ENCODE results near the gene NAT8L.

The NAT8L gene

GRCh38 chr4:2076908-2077536 lies 17.9 kb downstream of the NAT8L start:
- DNase-seq = no peak

DNA sequence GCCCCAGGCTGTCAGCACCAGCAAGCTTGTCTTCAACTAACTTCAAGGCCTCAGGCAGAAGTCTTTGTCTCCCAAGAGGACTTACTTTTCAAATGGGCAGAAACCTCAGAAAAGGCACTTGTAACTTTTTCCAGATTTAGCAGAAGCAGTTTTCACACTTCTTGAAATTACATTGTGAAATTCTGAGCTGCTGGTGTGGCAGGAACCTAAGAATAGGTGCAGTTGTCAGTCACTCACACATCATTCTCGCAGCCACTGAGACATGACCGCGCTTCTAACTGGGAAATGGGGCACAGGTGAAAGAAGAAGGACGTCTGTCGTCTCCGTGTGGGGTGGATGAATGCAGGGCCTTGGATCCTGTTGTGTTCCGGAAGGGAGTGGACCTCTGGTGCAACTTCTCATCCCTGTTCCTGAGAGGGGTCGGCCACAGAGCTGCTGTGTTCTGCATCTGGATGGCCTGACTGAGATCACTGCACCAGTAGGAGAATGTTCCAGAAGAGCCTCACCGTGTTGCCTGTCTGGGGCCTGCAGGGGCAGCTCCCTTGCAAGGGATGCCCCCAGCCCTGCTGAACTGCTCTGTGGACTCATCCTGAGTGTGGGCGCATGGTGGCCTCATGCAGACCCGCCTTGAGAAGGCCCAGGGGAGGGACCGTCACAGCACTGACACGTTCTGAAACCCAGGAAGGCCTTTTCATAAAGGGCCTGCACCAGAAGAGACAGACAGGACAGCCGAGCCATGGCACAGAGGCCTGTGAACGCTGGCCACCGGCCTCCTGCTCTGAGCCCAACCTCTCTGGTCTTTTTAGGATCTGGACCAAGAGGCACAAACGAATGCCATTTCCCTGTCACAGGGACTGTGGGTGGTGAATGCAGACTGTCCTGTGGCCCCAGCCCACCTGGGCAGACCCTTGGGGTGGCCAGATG lies 18.7 kb downstream of the NAT8L start:
- DNase-seq = no peak

- DNase-seq = no peak
These were observed 19.5 kb downstream of the NAT8L start for GRCh38 chr4:2078584-2078983.

GRCh38 chr4:2079006-2079405 lies 19.9 kb downstream of the NAT8L start:
- no peak for DNase-seq

- no peak for DNase-seq
These were observed 20.8 kb downstream of the NAT8L start for GRCh38 chr4:2079926-2080325.

DNA sequence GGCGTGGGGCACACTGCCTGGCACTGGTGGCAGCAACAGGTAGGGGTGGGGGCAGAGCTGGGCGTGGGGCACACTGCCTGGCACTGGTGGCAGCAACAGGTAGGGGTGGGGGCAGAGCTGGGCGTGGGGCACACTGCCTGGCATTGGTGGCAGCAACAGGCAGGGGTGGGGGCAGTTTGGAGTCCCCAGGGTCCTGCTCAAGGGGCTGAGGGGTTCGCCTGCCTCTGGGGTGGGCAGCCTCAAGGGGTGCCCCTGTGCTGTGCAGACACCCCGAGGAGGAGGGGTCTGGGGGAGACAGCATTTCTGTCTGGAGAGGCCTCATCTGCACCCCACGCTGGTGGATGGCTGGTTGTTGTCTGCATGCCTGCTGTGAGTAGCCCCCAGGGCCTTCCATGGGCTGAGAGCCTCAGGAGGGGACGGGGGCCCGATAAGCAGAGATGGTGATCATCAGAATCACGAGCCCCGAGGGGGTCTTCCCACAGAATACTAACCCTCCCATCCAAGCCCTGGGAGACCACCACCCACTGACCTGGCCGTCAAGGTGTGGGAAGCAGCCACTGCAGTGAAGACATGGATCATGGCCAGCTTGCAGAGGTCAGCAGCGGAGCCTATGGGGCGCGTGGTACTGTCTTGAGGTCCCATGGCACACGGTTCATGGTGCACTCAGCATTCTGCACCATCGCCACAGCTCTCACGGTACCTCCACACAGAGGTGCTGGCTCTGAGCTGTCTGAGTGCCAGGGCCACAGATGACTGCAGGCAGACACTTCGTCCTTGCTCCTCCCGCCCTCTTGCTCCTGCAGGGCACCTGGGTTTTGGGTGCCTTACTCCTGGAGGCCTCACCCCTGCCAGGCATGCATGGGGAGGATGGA lies 21.5 kb downstream of the NAT8L start:
- no peak for DNase-seq

DNA sequence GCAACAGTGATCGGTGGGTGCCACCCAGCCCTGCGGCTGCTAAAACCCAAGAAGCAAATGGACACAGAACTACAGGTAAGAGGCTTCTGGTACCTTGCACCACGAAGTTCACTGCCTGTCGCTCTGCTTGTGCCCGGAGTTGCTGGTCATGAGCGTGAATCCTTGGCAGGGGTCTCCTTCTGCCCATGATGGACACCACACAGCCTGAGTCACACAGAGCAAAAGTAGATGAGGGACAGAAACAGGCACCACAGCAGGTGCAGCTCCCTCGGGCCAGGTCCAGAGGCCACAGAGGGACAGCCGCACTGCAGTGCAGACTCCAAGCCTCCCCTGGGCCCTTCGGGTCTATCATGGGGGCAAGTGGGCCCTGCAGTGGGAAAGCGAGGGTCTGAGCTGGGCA lies 22.4 kb downstream of the NAT8L start:
- no peak for DNase-seq

DNA sequence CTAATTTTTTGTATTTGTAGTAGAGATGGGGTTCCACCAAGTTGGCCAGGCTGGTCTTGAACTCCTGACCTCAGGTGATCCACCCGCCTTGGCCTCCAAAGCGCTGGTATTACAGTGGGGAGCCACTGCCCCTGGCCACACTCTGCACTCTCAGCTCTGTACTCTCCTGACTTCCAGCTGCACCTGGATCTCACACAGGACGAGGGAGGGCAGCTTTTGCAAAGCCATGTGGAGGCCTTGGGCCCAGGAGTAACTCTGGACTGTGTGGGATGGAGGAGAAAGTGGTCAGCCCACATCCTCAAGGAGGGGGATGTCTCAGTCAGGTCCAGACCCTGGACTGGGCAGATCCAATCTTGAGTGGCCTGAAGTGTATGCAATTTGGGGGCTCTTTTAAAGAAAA lies 23.0 kb downstream of the NAT8L start:
- no peak for DNase-seq

- DNase-seq = no peak
These were observed 23.5 kb downstream of the NAT8L start for GRCh38 chr4:2082627-2083026.

- no peak for DNase-seq
These were observed 24.1 kb downstream of the NAT8L start for GRCh38 chr4:2083116-2083825.

DNA sequence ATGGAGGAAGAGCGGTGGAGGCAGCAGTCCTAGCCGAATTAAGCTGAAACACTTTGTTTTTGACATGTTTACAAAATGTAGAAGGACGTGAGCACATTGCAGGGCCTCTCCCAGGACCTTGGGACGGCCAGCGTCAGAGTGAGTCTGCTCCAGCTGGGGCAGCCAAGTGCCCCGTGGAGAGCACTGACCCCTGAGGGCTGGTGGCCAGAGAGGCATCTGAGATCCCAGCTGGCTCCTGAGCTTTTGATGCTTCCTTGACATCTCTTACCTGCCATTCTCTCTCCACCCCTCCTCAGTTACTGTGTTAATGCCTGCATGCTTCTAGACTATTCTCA lies 24.7 kb downstream of the NAT8L start:
- no peak for DNase-seq

DNA sequence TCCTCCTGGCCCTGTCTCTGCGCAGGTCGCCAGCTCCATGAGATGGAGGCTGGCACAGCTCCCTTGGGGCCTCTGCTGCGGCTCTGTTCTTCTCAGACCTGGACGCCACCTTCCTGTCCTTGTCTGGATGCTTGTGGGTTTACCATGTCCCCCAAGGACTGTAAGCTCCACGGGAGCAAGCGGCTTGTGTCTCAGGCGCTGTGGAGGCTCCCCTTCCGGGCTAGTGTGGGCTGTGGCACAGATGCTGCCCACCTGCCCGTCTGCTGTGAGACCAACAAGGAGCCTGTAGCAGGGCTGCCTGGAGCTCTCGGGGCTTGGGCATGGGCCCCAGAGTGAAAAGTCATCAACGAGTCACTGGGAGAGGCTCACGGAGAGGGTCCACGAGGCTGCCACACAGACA lies 25.2 kb downstream of the NAT8L start:
- DNase-seq = no peak

DNA sequence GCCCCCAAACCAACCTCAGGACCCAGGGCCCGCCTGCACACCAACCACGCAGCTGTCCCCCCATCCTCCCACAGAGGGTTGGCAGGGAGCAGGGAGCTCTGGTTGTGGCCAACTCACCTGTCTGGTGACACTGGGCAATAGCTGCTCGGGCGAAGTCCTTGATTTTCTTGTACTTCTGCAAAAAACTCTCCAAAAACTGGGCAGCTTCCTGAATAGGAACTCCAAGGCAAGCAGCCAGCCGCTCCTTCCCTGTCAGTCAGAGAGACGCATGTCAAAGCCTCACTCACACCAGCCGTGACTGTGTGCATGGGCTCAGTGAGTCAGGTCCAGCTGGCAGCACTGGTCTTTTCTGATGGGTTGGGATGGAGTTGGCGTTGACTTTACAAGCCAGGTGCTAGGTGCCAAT lies 26.4 kb downstream of the NAT8L start:
- DNase-seq = no peak

- no peak for DNase-seq
These were observed 28.0 kb downstream of the NAT8L start for GRCh38 chr4:2087170-2087569.

- no peak for DNase-seq
These were observed 30.1 kb downstream of the NAT8L start for GRCh38 chr4:2089222-2089621.

DNA sequence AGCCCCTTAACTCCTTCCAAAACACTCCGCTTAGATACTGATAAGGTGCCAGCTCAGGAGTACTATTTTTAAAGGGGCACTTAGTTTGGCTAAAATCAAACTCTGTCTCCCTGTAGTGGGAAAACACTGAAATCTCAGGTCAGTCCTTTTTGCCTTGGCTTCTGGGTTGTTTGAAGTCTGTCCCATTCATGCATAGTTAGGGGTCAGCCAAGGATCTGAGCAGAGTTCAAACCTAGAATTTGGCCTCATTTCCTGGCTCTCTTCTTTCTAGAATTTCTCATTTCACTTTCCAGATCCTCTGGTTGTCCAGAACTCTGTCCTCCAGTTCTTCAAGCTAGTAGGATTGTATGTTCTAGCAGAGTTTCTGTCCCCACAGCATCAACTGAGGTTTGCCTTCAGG lies 31.5 kb downstream of the NAT8L start:
- no peak for DNase-seq

DNA sequence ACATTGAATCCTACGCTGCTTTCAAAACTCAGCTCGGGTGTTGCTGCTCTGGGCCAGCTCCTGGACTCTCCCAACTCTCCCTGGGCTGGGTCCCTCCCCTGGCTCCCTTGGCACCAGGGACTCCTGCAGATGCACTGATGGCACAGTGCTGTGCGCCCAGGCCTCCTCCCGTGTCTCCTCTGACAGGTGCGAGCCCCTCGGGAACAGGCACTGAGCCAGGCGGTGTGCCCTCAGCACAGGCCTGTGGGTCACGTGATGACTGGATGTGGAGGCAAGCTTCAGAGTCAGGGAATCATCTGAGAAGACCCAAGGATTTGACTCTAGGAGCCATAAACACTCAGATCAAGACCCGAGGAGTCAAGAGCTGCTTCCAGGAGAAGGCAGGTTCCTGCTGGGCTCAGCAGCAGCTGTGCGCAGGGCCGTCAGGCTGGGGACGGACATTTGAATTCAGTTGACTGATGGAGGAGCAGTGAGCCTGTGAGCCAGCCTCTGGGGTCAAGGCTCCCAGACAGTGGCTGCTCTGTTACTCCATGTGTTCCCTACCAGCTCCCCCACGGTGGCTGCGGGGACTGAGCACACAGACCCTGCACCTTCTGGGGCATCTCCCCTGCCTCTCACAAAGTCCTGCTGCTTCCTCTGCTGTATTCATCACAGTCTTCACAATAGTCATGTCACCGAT lies 33.0 kb downstream of the NAT8L start:
- no peak for DNase-seq

DNA sequence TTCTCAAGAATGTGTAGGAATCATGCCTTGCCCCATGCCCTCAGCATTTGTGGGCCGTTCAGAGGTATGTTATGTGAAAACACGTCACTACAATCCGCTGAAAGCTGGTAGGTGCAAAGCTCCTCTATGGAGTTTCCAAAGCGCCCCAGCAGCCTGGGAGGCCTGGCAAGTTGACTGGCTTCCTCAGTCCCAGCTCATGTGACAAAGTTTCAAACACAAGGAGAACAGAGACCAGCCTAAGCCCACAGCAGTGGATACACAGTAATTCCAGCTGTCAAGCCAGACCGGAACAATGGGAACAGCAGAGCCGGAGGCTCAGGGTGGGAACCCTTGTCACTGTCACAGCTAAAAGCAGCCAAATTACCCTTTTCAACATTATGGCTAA lies 33.5 kb downstream of the NAT8L start:
- DNase-seq = no peak

DNA sequence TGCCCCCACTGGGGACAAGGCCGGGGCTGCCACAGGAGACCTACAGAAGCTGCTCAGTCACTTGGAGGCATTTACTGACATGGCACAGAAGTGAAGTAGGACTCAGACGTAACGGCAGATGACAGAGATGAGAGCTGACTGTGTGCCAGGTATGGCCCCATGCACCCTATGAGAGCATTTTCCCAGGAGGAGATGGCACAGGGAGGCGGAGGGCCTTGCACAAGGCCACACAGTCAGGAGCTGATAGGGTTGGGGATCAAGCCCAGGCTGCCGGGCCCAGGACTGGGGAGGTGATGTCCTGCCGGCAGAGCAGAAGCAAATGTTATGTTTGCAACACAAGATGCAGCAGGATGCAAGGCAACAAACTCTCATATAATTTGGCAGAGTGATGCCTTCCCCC lies 34.1 kb downstream of the NAT8L start:
- DNase-seq = no peak

DNA sequence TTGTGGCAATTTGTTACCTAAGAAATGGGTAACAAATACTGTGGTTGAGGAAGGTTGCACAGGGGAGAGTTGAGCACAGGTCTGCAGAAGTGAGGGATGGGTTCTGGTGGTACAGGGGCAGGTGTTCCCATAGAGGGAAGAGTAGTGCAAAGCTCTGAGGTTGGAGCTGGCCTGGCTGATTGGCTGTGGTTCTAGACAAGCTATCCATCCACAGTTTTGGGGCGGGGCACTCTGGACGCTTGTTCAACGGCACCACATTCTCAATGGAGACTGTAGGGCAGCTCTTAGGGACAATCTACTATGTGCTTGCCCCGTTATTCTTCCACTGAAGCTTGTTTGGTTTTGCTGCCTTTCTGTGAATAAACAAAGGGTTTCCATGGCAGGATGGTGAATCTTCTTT lies 35.4 kb downstream of the NAT8L start:
- DNase-seq = no peak

- DNase-seq = no peak
These were observed 36.3 kb downstream of the NAT8L start for GRCh38 chr4:2095236-2096072.
